K562 (cell line): ENCODE data around the gene METTL8.

Experiments used
- CTCF ChIP-seq, 3 experiments: IDR thresholded peaks in 2 of 3; conservative IDR thresholded peaks in 1 of 3; 2 replicates each; pipeline ENCODE4 v1.5.1; 2011 to 2012; ENCODE audit warnings: low read length in 3 of 3, mild to moderate bottlenecking in 3 of 3, control low read depth in 2 of 3, improper control_type of control experiment in 1 of 3, inconsistent platforms in 1 of 3, low read depth in 1 of 3, mixed read lengths in 1 of 3, moderate library complexity in 1 of 3; ENCODE audit not compliant: insufficient read depth in 2 of 3
- EGR1 ChIP-seq: fragments of 450-650 bp; conservative IDR thresholded peaks from 2 replicates; pipeline ENCODE4 v1.6.1; 2017; ENCODE audit warnings: mild to moderate bottlenecking
- FOXA1 ChIP-seq: fragments of 450-650 bp; IDR thresholded peaks from 2 replicates; pipeline ENCODE4 v1.6.1; 2016; ENCODE audit warnings: mild to moderate bottlenecking, borderline replicate concordance
- GATAD2B ChIP-seq: fragments of 450-650 bp; IDR thresholded peaks from 2 replicates; pipeline ENCODE4 v1.6.1; 2017; ENCODE audit warnings: mild to moderate bottlenecking, borderline replicate concordance
- LARP7 ChIP-seq: fragments of 450-650 bp; IDR thresholded peaks from 2 replicates; pipeline ENCODE4 v1.6.1; 2016
- POLR2A ChIP-seq: fragments of 450-650 bp; conservative IDR thresholded peaks from 2 replicates; pipeline ENCODE4 v1.6.1; 2016
- SPI1 ChIP-seq: IDR thresholded peaks from 2 replicates; pipeline ENCODE4 v1.6.1; 2011; ENCODE audit warnings: low read depth, low read length, control low read depth, borderline replicate concordance
- ZNF146 ChIP-seq: IDR thresholded peaks from one replicate; pipeline ENCODE4 v1.6.1; 2018; ENCODE audit warnings: missing compliant biosample characterization; ENCODE audit not compliant: unreplicated experiment
- ZNF197 ChIP-seq: fragments of 200-800 bp; sonication (Bioruptor generic); IDR thresholded peaks from 2 replicates; pipeline ENCODE4 v1.6.1; 2016; ENCODE audit warnings: low read depth, missing genetic modification characterization, missing compliant biosample characterization
- ZNF551 ChIP-seq: fragments of 250-450 bp; sonication (Bioruptor Pico); IDR thresholded peaks from 2 replicates; pipeline ENCODE4 v1.5.0; 2021; ENCODE audit warnings: mild to moderate bottlenecking, moderate library complexity
- ZNF644 ChIP-seq: fragments of 200-800 bp; sonication (Bioruptor generic); IDR thresholded peaks from 2 replicates; pipeline ENCODE4 v1.6.1; 2016; ENCODE audit warnings: low read depth, missing genetic modification characterization, missing compliant biosample characterization

GRCh38 chr2:171431677-171432167 lies 2.1 kb downstream of the METTL8 start:
- no peak for TF ChIP-seq GATAD2B
- no peak for TF ChIP-seq SPI1
- no peak for TF ChIP-seq ZNF197 (CRISPR knock-in tag)
- TF ChIP-seq CTCF (IDR thresholded peaks at IDR 0.05 in 2 of 3, conservative IDR thresholded peaks at IDR 0.05 in 1 of 3; ENCODE audit: insufficient read depth in 2 of 3, low read depth in 1 of 3, low read length in 3 of 3): no peak
- TF ChIP-seq FOXA1: no peak
- no peak for TF ChIP-seq POLR2A
- TF ChIP-seq EGR1: no peak
- no peak for TF ChIP-seq LARP7
- no peak for TF ChIP-seq ZNF146 (CRISPR knock-in tag)
- TF ChIP-seq ZNF551: no peak
- TF ChIP-seq ZNF644 (tag): no peak
